HAP-1 (cell line): Measurements from ENCODE around the gene SYNJ2BP.
A peak's percentile ranks its signal among the peaks of the same experiment; 100 is the strongest.
"Not testable (repeated sequence)": the region's sequence is repeated elsewhere in the genome, so short reads cannot be mapped to it uniquely, and the experiment has no call there.

Experiments used
- DNase-seq, 2 experiments: peaks; one replicate each; pipeline ENCODE4 v3.0.0-alpha.2; 2016 to 2020; ENCODE audit warnings: low spot score in 2 of 2
- H3K27me3 ChIP-seq: fragments of 250-450 bp; sonication (Bioruptor Pico); 2 replicates; pipeline ENCODE4 v1.5.1; 2020; ENCODE audit warnings: low read depth, mild to moderate bottlenecking, moderate library complexity
- H3K36me3 ChIP-seq: fragments of 250-450 bp; sonication (Bioruptor Pico); replicated peaks from 2 replicates; pipeline ENCODE4 v1.5.1; 2020; ENCODE audit warnings: mild to moderate bottlenecking
- H3K4me1 ChIP-seq: fragments of 250-450 bp; sonication (Bioruptor Pico); 2 replicates; pipeline ENCODE4 v1.5.1; 2020; ENCODE audit warnings: mild to moderate bottlenecking
- H3K4me3 ChIP-seq: fragments of 250-450 bp; sonication (Bioruptor Pico); 2 replicates; pipeline ENCODE4 v1.5.1; 2020; ENCODE audit warnings: mild to moderate bottlenecking, moderate library complexity
- H3K9me3 ChIP-seq: fragments of 250-450 bp; sonication (Bioruptor Pico); 2 replicates; pipeline ENCODE4 v1.5.1; 2020; ENCODE audit warnings: mild to moderate bottlenecking, moderate library complexity
- in situ Hi-C: fragments of 300-500 bp; cut with MboI; formaldehyde crosslinking; loops from 3 replicates; pipeline ENCODE4 v1.14.3; 2020; ENCODE audit warnings: low sequenced_read_pairs, inconsistent platforms, mixed read lengths

The SYNJ2BP gene

GRCh38 chr14:70407621-70408020, 9.3 kb downstream of the SYNJ2BP start:
- H3K4me1 ChIP-seq, result no peaks in the 10 kb centered on the region
- no peaks in the 10 kb centered on the region; the same call in 1 of the 2 replicates for H3K36me3 ChIP-seq
- no peaks in the 10 kb centered on the region for H3K9me3 ChIP-seq
- DNase-seq, result no peak
- H3K27me3 ChIP-seq, result no peaks in the 10 kb centered on the region
- in situ Hi-C loops, result no loop called here
- H3K4me3 ChIP-seq, result no peak overlapping the region

- not testable (repeated sequence) for H3K36me3 ChIP-seq, H3K27me3 ChIP-seq, H3K4me3 ChIP-seq
Measured at GRCh38 chr14:70406216-70406615, 10.7 kb downstream of the SYNJ2BP start.

DNA sequence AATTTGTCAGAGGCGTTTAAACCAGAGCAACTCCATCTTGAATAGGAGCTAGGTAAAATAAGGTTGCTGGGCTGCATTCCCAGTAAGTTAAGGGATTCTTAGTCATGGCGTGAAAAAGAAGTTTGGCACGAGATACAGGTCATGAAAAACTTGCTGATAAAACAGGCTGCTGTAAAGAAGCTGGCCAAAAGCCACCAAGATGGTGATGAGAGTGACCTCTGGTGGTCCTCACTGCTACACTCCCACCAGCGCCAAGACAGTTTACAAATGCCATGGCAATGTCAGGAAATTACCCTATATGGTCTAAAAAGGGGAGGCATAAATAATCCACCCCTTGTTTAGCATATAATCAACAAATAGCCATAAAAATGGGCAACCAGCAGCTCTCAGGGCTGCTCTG, 13.6 kb downstream of the SYNJ2BP start:
- not testable (repeated sequence) for H3K36me3 ChIP-seq

More at GRCh38 chr14:70406216-70406615, 10.7 kb downstream of the SYNJ2BP start:
- H3K9me3 ChIP-seq, DNase-seq, in situ Hi-C loops, H3K4me1 ChIP-seq: not testable (repeated sequence)

GRCh38 chr14:70401643-70402042, 15.2 kb downstream of the SYNJ2BP start:
- no peaks in the 10 kb centered on the region for H3K36me3 ChIP-seq
- H3K27me3 ChIP-seq, result no peaks in the 10 kb centered on the region
- DNase-seq, result no peak
- in situ Hi-C loops, result no loop called here
- no peaks in the 10 kb centered on the region for H3K4me1 ChIP-seq
- H3K4me3 ChIP-seq, result no peak overlapping the region
- no peaks in the 10 kb centered on the region for H3K9me3 ChIP-seq

More for the DNA sequence above, 13.6 kb downstream of the SYNJ2BP start:
- H3K4me3 ChIP-seq, in situ Hi-C loops, H3K4me1 ChIP-seq, H3K27me3 ChIP-seq, H3K9me3 ChIP-seq: not testable (repeated sequence)
- peak in 1 of 2 experiments; percentile 24 for DNase-seq

GRCh38 chr14:70398706-70399431, 18.0 kb downstream of the SYNJ2BP start:
- Histone ChIP-seq H3K27me3 (no peaks in the 10 kb centered on the region), H3K4me1 (peaks cover 6% of the 10 kb centered on the region), H3K36me3 (no peaks in the 10 kb centered on the region), H3K4me3 (no peak overlapping the region), H3K9me3 (no peaks in the 10 kb centered on the region)
- in situ Hi-C loops, result no loop called here
- no peak for DNase-seq

DNA sequence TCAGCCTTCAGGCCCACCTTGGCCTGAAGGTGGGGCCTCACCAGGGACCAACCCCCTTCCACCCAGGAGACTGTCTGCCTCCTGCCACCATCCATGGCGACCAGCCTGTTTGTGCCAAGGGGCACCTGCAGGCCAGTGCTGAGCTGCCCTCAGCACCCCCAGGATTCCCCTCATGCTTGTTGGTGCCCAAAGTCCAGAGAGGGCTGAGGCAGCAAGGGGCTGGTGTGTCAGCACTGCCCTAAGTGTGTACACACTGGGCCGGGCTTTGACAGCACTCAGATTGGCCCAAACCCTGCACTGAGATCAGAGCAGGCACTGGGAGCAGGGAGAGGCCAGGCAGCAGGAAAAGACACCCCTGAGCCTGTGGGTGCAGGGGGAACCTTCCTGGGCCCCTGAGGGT, 18.6 kb downstream of the SYNJ2BP start:
- H3K36me3 ChIP-seq, result no peaks in the 10 kb centered on the region
- H3K9me3 ChIP-seq, result no peaks in the 10 kb centered on the region
- no peak for DNase-seq
- H3K4me1 ChIP-seq, result peaks cover 6% of the 10 kb centered on the region
- in situ Hi-C loops, result no loop called here
- H3K4me3 ChIP-seq, result no peak overlapping the region
- H3K27me3 ChIP-seq, result no peaks in the 10 kb centered on the region

DNA sequence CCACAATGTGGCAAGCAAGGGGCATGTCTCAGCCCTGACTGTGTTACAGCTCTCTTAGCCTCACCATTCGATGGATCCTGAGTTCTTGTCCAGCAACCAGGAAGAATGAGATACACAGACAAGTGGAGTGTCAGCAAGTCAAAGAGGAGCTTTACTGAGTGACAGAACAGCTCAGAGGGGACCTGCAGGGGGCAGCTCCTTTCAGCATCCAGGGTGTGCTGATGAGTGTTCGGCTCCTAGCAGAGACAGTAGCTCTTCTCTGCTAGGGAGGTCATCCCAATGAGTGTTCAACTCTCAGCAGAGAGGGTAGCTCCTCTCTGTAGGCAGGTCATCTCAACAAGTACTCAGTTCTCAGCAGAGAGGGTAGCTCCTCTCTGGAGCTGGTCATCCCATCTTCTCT, 19.1 kb downstream of the SYNJ2BP start:
- in situ Hi-C loops, result no loop called here

DNA sequence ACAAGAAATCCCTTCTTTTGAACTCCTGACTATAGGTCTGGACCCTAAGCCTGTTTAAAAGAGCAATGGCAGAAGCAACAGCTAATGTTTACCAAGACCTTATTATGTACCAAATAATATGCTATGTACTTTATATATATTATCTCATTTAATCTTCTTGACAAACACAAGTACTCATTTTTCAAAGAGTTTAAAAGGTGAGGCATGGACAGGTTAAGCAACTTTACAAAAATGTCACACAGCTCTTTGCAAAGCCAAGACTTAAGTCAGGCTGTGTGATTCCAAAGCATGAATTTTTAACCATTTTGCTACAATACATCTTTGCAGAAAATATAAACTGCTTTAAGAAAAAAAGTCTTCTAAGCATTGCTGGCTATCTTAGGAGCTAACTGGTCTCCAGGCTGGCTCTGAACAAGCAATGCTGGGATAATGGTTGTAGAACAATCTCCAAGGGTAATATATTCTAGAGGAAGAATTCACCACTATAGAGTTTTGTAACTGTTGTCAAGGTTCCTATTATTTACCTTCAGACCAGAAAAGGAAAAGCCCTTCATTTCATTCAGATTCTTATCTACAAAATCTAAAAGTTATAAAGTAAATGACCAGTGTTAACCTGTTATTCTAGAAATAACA, 22.1 kb downstream of the SYNJ2BP start:
- in situ Hi-C loops, result no loop called here
- DNase-seq, result no peak

More for the DNA sequence above, 19.1 kb downstream of the SYNJ2BP start:
- Histone ChIP-seq H3K9me3 (no peaks in the 10 kb centered on the region), H3K36me3 (no peaks in the 10 kb centered on the region), H3K4me1 (peaks cover 6% of the 10 kb centered on the region), H3K27me3 (no peaks in the 10 kb centered on the region), H3K4me3 (no peak overlapping the region)
- DNase-seq, result no peak

DNA sequence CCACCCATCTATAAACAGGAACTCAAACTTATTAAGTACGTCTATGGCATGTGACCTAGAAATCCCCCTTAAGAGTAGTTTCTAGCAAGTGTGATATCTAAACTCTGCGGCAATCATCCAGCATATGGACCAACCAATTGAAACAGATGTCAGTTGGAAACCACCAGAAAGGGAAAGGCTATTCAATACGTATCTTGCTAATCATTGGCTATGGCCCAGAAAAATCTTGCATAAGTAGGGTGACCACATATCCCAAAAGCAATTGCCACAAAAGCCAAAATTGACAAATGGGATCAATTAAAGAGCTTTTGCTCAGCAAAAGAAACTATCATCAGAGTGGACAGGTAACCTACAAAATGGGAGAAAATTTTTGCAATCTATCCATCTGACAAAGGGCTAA, 24.2 kb downstream of the SYNJ2BP start:
- Histone ChIP-seq H3K9me3 (no peaks in the 10 kb centered on the region), H3K27me3 (no peaks in the 10 kb centered on the region), H3K36me3 (no peaks in the 10 kb centered on the region), H3K4me3 (no peak overlapping the region), H3K4me1 (peaks cover 6% of the 10 kb centered on the region)
- in situ Hi-C loops, result no loop called here
- no peak for DNase-seq

More for the DNA sequence above, 22.1 kb downstream of the SYNJ2BP start:
- Histone ChIP-seq H3K4me3 (no peak overlapping the region), H3K36me3 (no peaks in the 10 kb centered on the region), H3K9me3 (no peaks in the 10 kb centered on the region), H3K4me1 (peaks cover 6% of the 10 kb centered on the region), H3K27me3 (no peaks in the 10 kb centered on the region)

- Histone ChIP-seq H3K36me3 (no peaks in the 10 kb centered on the region), H3K27me3 (no peaks in the 10 kb centered on the region), H3K4me3 (no peak overlapping the region), H3K4me1 (peaks cover 6% of the 10 kb centered on the region), H3K9me3 (no peaks in the 10 kb centered on the region)
- DNase-seq, result peak in 1 of 2 experiments; percentile 9
- in situ Hi-C loops, result no loop called here
Measured at GRCh38 chr14:70391493-70392391, 25.1 kb downstream of the SYNJ2BP start.

DNA sequence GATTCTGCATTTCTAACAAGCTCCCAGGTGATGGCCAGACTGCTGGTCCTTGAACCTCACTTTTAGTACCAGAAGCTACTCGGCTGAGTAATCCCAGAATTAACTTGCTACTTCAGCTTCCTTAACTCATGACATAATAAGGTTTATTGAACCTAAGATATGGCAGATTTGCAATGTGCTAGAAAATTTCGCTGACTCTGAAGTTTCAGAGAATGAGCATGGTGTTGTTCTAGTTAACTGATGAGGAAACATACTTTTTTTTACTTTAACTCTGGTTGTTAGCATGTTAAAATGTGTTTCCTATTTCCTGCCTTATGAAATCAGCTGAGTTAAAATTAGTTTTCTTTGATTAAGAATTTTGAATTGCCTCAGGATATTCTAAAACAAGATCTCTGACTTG, 34.4 kb downstream of the SYNJ2BP start:
- in situ Hi-C loops, result no loop called here
- H3K4me3 ChIP-seq, result no peak overlapping the region
- no peaks in the 10 kb centered on the region for H3K36me3 ChIP-seq

GRCh38 chr14:70380824-70381223, 36.1 kb downstream of the SYNJ2BP start:
- no peak overlapping the region for H3K4me3 ChIP-seq
- no peaks in the 10 kb centered on the region for H3K9me3 ChIP-seq
- no peak for DNase-seq
- H3K27me3 ChIP-seq, result no peaks in the 10 kb centered on the region
- no peaks in the 10 kb centered on the region for H3K4me1 ChIP-seq
- in situ Hi-C loops, result no loop called here
- peaks cover 2% of the 10 kb centered on the region; the same call in 1 of the 2 replicates for H3K36me3 ChIP-seq

More for the DNA sequence above, 34.4 kb downstream of the SYNJ2BP start:
- DNase-seq, result no peak
- Histone ChIP-seq H3K4me1 (no peaks in the 10 kb centered on the region), H3K27me3 (no peaks in the 10 kb centered on the region), H3K9me3 (no peaks in the 10 kb centered on the region)

- DNase-seq, result no peak
- peaks cover 4% of the 10 kb centered on the region; the same call in 1 of the 2 replicates for H3K36me3 ChIP-seq
- no peak overlapping the region for H3K4me3 ChIP-seq
- no peaks in the 10 kb centered on the region for H3K27me3 ChIP-seq
- H3K4me1 ChIP-seq, result no peaks in the 10 kb centered on the region
- H3K9me3 ChIP-seq, result no peaks in the 10 kb centered on the region
- in situ Hi-C loops, result no loop called here
Measured at GRCh38 chr14:70378696-70379095, 38.2 kb downstream of the SYNJ2BP start.
